Testis (tissue), 3 donors: ENCODE data around the gene TBX18. TPM values are rescaled to one million over a fixed set of nuclear protein-coding genes. Genes with fewer than 3 reads are reported as not detected.

Experiments used
- DNase-seq: peaks from one replicate; pipeline ENCODE4 v3.0.0-alpha.2; 2019
- H3K27ac ChIP-seq, 2 donors: fragments of 200-600 bp; sonication (generic); one replicate each; pipeline ENCODE4 v1.5.1; 2019
- H3K27me3 ChIP-seq: fragments of 200-600 bp; sonication (generic); one replicate; pipeline ENCODE4 v1.5.1; 2019
- H3K36me3 ChIP-seq: fragments of 200-600 bp; sonication (generic); one replicate; pipeline ENCODE4 v1.5.1; 2017; ENCODE audit warnings: low read depth; ENCODE audit errors: missing control alignments
- H3K4me1 ChIP-seq: fragments of 200-600 bp; sonication (generic); one replicate; pipeline ENCODE4 v1.5.1; 2019
- H3K4me3 ChIP-seq, 2 donors: fragments of 200-600 bp; sonication (generic); one replicate each; pipeline ENCODE4 v1.5.1; 2017 to 2019
- H3K9me3 ChIP-seq: fragments of 200-600 bp; sonication (generic); one replicate; pipeline ENCODE4 v1.5.1; 2017
- CTCF ChIP-seq, 3 experiments: fragments of 450-650 bp in 2 of 3; fragments of 200-600 bp in 1 of 3; sonication (generic) in 1 of 3; IDR thresholded peaks; one replicate each; pipeline ENCODE4 v1.5.1; 2016 to 2019; ENCODE audit warnings: antibody characterized with exemption in 3 of 3, mild to moderate bottlenecking in 2 of 3, moderate library complexity in 1 of 3
- POLR2A ChIP-seq: fragments of 450-650 bp; IDR thresholded peaks from one replicate; pipeline ENCODE4 v1.6.1; 2017; ENCODE audit warnings: antibody characterized with exemption, mild to moderate bottlenecking, moderate library complexity
- WGBS, 2 donors: methylation state at CpG; one replicate each; pipeline ENCODE4 v1.1.5; 2018; 5-methylcytosine and 5-hydroxymethylcytosine counted together
- intact Hi-C: fragments of 100-400 bp; cut with DNase I; formaldehyde crosslinking; loops from one replicate; pipeline ENCODE4 v1.15.1; 2023; ENCODE audit warnings: low total_unique reads
- polyA plus RNA-seq: library from polyadenylated mRNA; stranded (reverse); fragments of 350-450 nt; fragmentation: Illumina TruSeq; extraction: RNeasy Lipid Tissue Mini Kit (QIAGEN cat#74804); gene quantifications from one replicate; pipeline ENCODE4 v1.2.3, GENCODE V29; 2014; ENCODE audit warnings: low read depth, low replicate concordance; ENCODE audit not compliant: insufficient read depth
- total RNA-seq, 2 donors: library from RNA; depleted of rRNA; stranded (reverse); fragments of >200 nt; gene quantifications; one replicate each; pipeline ENCODE4 v1.2.3, GENCODE V29; 2016

The TBX18 gene
- total and polyA plus RNA-seq, 3 donors from 2014 or later = 3.9 to 10.0 (median 4.6) TPM

GRCh38 chr6:84691978-84692623 is 72.3 kb downstream of the TBX18 start:
- no peak overlapping the region for H3K4me3 ChIP-seq
- no peaks in the 10 kb centered on the region for H3K4me1 ChIP-seq
- no peaks in the 10 kb centered on the region for H3K9me3 ChIP-seq
- intact Hi-C loops = no loop called here
- 92 to 98% methylated on average over 2 of the region's 2 CpGs for WGBS, 2 donors
- no peaks in the 10 kb centered on the region for H3K36me3 ChIP-seq
- no peak overlapping the region for H3K27ac ChIP-seq
- DNase-seq = no peak
- TF ChIP-seq POLR2A (no peak), CTCF (IDR thresholded peaks at IDR 0.05) (no peak)
- no peaks in the 10 kb centered on the region for H3K27me3 ChIP-seq

- TF ChIP-seq CTCF (IDR thresholded peaks at IDR 0.05) (no peak), POLR2A (no peak)
- no peaks in the 10 kb centered on the region for H3K4me1 ChIP-seq
- no peaks in the 10 kb centered on the region for H3K27me3 ChIP-seq
- intact Hi-C loops = no loop called here
- H3K9me3 ChIP-seq = no peaks in the 10 kb centered on the region
- H3K27ac ChIP-seq = no peak overlapping the region
- no peak for DNase-seq
- H3K4me3 ChIP-seq = no peak overlapping the region
- H3K36me3 ChIP-seq = no peaks in the 10 kb centered on the region
- WGBS, 2 donors = 37 to 52% methylated on average over 7 of the region's 7 CpGs
Observed at GRCh38 chr6:84688141-84688873, 76.1 kb downstream of the TBX18 start.

- DNase-seq = no peak
- Histone ChIP-seq H3K27me3 (no peaks in the 10 kb centered on the region), H3K36me3 (no peaks in the 10 kb centered on the region), H3K9me3 (no peaks in the 10 kb centered on the region), H3K27ac (no peak overlapping the region), H3K4me1 (no peaks in the 10 kb centered on the region), H3K4me3 (no peak overlapping the region)
- TF ChIP-seq CTCF (IDR thresholded peaks at IDR 0.05) = no peak
- TF ChIP-seq POLR2A = no peak
- WGBS, 2 donors = 49 to 62% methylated on average over 7 of the region's 7 CpGs
- intact Hi-C loops = no loop called here
Observed at GRCh38 chr6:84687431-84687830, 77.0 kb downstream of the TBX18 start.

GRCh38 chr6:84685983-84686584 is 78.3 kb downstream of the TBX18 start:
- no peak overlapping the region for H3K27ac ChIP-seq
- no peak for TF ChIP-seq POLR2A
- peak in 2 of 3 experiments; percentile 37 to 62 for TF ChIP-seq CTCF (IDR thresholded peaks at IDR 0.05)
- no peaks in the 10 kb centered on the region for H3K9me3 ChIP-seq
- WGBS, 2 donors = 65 to 66% methylated on average over 3 of the region's 3 CpGs
- H3K36me3 ChIP-seq = no peaks in the 10 kb centered on the region
- peak; percentile 28 for DNase-seq
- intact Hi-C loops = no loop called here
- H3K27me3 ChIP-seq = no peaks in the 10 kb centered on the region
- H3K4me1 ChIP-seq = no peaks in the 10 kb centered on the region
- no peak overlapping the region for H3K4me3 ChIP-seq
